ENCODE measurements around the gene KLB. TPM values are rescaled to one million over a fixed set of nuclear protein-coding genes. Genes with fewer than 3 reads are reported as not detected.

KLB gene
- total and polyA plus RNA-seq, 2 donors (not counting 1 experiment from before 2014, with no cell fraction given): 0.09 TPM; not detected in 1

DNA sequence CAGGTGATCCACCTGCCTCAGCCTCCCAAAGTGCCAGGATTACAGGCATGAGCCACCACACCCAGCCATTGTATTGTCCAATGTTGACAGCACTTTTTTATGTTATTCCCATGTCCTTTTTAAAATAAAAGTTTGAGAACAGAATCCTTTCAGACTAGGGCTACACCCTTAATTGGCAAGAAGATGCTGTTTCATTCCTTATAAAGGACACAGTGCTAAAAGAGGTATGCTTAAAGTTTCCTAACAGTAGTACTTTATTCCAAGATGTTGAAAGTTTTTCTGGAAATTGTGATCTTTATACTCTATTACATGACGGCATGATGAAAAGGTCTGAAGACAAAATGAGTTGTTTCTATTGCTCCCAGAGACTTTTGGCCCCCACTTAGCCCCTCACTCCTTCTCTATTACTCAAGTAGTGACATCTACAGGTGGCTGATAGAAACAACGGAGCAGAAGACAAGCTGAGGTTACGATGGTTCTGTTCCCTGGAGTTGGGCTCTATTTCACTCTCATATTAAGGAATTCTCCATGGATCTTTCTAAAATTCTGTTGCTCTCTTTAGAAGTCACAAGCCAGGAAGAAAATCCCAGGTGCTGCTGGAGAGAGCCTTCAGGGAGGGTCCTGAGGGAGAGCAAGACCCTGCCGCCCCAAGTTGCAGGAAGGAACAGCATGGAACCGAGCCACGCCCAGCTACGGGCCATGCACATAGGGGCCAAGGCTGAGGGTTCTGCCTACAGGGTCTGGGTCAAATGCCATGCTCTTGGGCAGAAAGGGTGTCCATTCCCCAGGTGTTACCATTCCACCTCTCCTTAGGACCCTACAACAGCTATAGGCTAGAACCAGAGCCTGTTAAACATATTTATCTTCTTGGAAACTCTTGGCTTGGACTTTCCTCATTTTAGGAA, 29.2 kb downstream of the KLB start:
- H3K4me3 ChIP-seq (ENCODE audit: control extremely low read depth in 1 of 5, extremely low read depth in 1 of 5, insufficient read depth in 1 of 5, low read depth in 2 of 5, low read length in 4 of 5): no peak overlapping the region
- H3K79me2 ChIP-seq (ENCODE audit: control insufficient read depth, insufficient read depth, low read length): no peaks in the 10 kb centered on the region
- Mint-ChIP-seq H3K27ac (no peak overlapping the region), H3K4me3 (no peak overlapping the region), H3K4me1 (no peaks in the 10 kb centered on the region), H3K9me3 (ENCODE audit: insufficient read depth) (no peaks in the 10 kb centered on the region), H3K27me3 (no peaks in the 10 kb centered on the region)
- no peaks in the 10 kb centered on the region for H3K9me3 ChIP-seq (ENCODE audit: control extremely low read depth in 1 of 3, control insufficient read depth in 2 of 3, insufficient read depth in 1 of 3, low read length in 2 of 3)
- H3K36me3 ChIP-seq (replicated peaks in 1 of 2; ENCODE audit: control extremely low read depth in 1 of 2, control insufficient read depth in 1 of 2, extremely low read depth in 1 of 2, insufficient read depth in 2 of 2, low read length in 1 of 2): no peaks in the 10 kb centered on the region
- ChIA-PET POLR2A (no interaction called here), CTCF (interaction anchor here (0.7 to 1.3 kb wide), 2 partner anchors 12 to 533 kb away, joined by 3 read pairs; no protein-coding TSS in a partner anchor)
- no peak overlapping the region for H3K9ac ChIP-seq (ENCODE audit: low read length)
- DNase-seq: no peak
- H3K27ac ChIP-seq (ENCODE audit: low read length in 2 of 2): no peak overlapping the region
- H3K4me1 ChIP-seq (ENCODE audit: control insufficient read depth in 2 of 2, insufficient read depth in 2 of 2, low read length in 2 of 2): no peaks in the 10 kb centered on the region
- intact Hi-C loops (cut with micrococcal nuclease): no loop called here
- no peak for ATAC-seq (ENCODE audit: low read depth)
- 73% methylated on average over 6 of the region's 7 CpGs for WGBS (ENCODE audit: insufficient coverage)
- no peaks in the 10 kb centered on the region for H3K27me3 ChIP-seq (replicated peaks in 1 of 4; ENCODE audit: control extremely low read depth in 1 of 4, control insufficient read depth in 3 of 4, insufficient read depth in 4 of 4, low read length in 3 of 4)
- TF ChIP-seq, protein P1, sequence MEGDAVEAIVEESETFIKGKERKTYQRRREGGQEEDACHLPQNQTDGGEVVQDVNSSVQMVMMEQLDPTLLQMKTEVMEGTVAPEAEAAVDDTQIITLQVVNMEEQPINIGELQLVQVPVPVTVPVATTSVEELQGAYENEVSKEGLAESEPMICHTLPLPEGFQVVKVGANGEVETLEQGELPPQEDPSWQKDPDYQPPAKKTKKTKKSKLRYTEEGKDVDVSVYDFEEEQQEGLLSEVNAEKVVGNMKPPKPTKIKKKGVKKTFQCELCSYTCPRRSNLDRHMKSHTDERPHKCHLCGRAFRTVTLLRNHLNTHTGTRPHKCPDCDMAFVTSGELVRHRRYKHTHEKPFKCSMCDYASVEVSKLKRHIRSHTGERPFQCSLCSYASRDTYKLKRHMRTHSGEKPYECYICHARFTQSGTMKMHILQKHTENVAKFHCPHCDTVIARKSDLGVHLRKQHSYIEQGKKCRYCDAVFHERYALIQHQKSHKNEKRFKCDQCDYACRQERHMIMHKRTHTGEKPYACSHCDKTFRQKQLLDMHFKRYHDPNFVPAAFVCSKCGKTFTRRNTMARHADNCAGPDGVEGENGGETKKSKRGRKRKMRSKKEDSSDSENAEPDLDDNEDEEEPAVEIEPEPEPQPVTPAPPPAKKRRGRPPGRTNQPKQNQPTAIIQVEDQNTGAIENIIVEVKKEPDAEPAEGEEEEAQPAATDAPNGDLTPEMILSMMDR (IDR thresholded peaks at IDR 0.05): no peak
- TF ChIP-seq EZH2 (IDR thresholded peaks at IDR 0.05; ENCODE audit: borderline replicate concordance, insufficient read depth, low read depth, low read length, poor library complexity, severe bottlenecking): no peak
- no peak overlapping the region for H3K4me2 ChIP-seq (replicated peaks; ENCODE audit: low read depth, low read length, poor library complexity, severe bottlenecking)
- no peak overlapping the region for H2AFZ ChIP-seq (ENCODE audit: insufficient read depth, low read depth, low read length, poor library complexity, severe bottlenecking)
- no peaks in the 10 kb centered on the region for H4K20me1 ChIP-seq (ENCODE audit: control insufficient read depth, insufficient read depth, low read length, poor library complexity, severe bottlenecking)

DNA sequence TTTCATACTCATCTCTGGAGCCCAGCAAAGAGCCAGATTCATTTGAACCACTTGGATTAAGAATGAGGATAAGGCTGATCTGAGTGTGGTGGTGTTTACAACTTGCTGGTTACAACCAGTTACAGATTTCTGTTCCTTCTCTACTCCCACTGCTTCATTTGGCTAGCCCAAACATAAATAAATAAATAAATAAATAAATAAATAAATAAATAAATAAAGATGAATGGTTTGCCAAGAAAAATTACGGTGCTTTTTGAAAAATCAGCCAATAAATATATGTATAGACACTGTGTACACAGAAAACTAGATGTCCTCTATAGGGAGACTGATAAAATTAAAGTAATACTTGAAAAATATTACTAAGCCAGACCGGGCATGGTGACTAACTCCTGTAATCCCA, 34.9 kb downstream of the KLB start:
- Mint-ChIP-seq H3K27ac (no peak overlapping the region), H3K4me1 (peaks cover 6% of the 10 kb centered on the region), H3K9me3 (ENCODE audit: insufficient read depth) (no peaks in the 10 kb centered on the region), H3K27me3 (no peaks in the 10 kb centered on the region), H3K4me3 (no peak overlapping the region)
- Histone ChIP-seq H2AFZ (ENCODE audit: insufficient read depth, low read depth, low read length, poor library complexity, severe bottlenecking) (no peak overlapping the region), H3K4me3 (ENCODE audit: control extremely low read depth in 1 of 5, extremely low read depth in 1 of 5, insufficient read depth in 1 of 5, low read depth in 2 of 5, low read length in 4 of 5) (no peak overlapping the region), H4K20me1 (ENCODE audit: control insufficient read depth, insufficient read depth, low read length, poor library complexity, severe bottlenecking) (no peaks in the 10 kb centered on the region), H3K4me2 (replicated peaks; ENCODE audit: low read depth, low read length, poor library complexity, severe bottlenecking) (no peak overlapping the region), H3K27me3 (replicated peaks in 1 of 4; ENCODE audit: control extremely low read depth in 1 of 4, control insufficient read depth in 3 of 4, insufficient read depth in 4 of 4, low read length in 3 of 4) (no peaks in the 10 kb centered on the region), H3K9ac (ENCODE audit: low read length) (no peak overlapping the region), H3K79me2 (ENCODE audit: control insufficient read depth, insufficient read depth, low read length) (no peaks in the 10 kb centered on the region), H3K4me1 (ENCODE audit: control insufficient read depth in 2 of 2, insufficient read depth in 2 of 2, low read length in 2 of 2) (peaks cover 4 to 6% of the 10 kb centered on the region in 2 donors), H3K36me3 (replicated peaks in 1 of 2; ENCODE audit: control extremely low read depth in 1 of 2, control insufficient read depth in 1 of 2, extremely low read depth in 1 of 2, insufficient read depth in 2 of 2, low read length in 1 of 2) (no peaks in the 10 kb centered on the region), H3K9me3 (ENCODE audit: control extremely low read depth in 1 of 3, control insufficient read depth in 2 of 3, insufficient read depth in 1 of 3, low read length in 2 of 3) (peaks cover 0 to 6% (median 0%) of the 10 kb centered on the region in 3 donors), H3K27ac (ENCODE audit: low read length in 2 of 2) (no peak overlapping the region)
- no CpG with 5 or more reads among the region's 2 CpGs for WGBS (ENCODE audit: insufficient coverage)
- TF ChIP-seq EZH2 (IDR thresholded peaks at IDR 0.05; ENCODE audit: borderline replicate concordance, insufficient read depth, low read depth, low read length, poor library complexity, severe bottlenecking): no peak
- TF ChIP-seq, protein P1 (IDR thresholded peaks at IDR 0.05): no peak
- ChIA-PET CTCF (no interaction called here), POLR2A (interaction anchor here (0.6 kb wide), 1 partner anchor 544 kb away, joined by 5 read pairs; no protein-coding TSS in a partner anchor)
- intact Hi-C loops (cut with micrococcal nuclease): no loop called here
- ATAC-seq (ENCODE audit: low read depth): no peak
- no peak for DNase-seq

Data from B cell (primary cell).